Fibroblast of the conjunctiva (primary cell): ENCODE results near the gene WNT7B.

ENCODE experiments used
- DNase-seq: peaks from one replicate; pipeline ENCODE4 v3.0.0-alpha.2; 2010; ENCODE audit warnings: low read depth

WNT7B gene

GRCh38 chr22:45872659-45873263, 104.2 kb downstream of the WNT7B start:
- DNase-seq: no peak

DNA sequence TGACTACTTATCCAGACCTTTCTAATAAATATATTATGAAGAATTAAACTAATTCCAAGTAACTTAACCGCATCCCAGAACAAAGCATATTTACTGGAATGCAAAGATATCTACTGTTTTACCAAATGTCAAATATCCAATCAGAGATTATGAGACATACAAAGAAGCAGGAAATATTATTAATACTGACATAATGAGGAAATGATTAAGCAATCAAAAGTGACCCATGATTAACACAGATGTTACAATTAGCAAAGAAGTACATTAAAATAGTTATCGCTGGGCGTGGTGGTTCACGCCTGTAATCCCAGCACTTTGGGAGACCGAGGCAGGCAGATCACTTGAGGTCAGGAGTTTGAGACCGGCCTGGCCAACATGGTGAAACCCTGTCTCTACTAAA, 105.2 kb downstream of the WNT7B start:
- no peak for DNase-seq
